CD8-positive, alpha-beta memory T cell (primary cell): ENCODE results near the gene STRA8. TPM values are rescaled to one million over a fixed set of nuclear protein-coding genes. Genes with fewer than 3 reads are reported as not detected.
"Not testable (repeated sequence)": the region's sequence is repeated elsewhere in the genome, so short reads cannot be mapped to it uniquely, and the experiment has no call there.

ENCODE experiments used
- CTCF ChIA-PET: fragments of 350-600 bp; sonication (Branson Sonifier 250); formaldehyde crosslinking; loops from one replicate; lab custom pipeline; 2021; ENCODE audit warnings: antibody characterized with exemption; lab: Charles Lee
- POLR2A ChIA-PET: fragments of 350-600 bp; sonication (Branson Sonifier 250); formaldehyde crosslinking; loops from one replicate; lab custom pipeline; 2021; ENCODE audit warnings: antibody characterized with exemption; lab: Charles Lee
- DNase-seq, 5 donors: peaks; one replicate each; pipeline versions ENCODE4 v3.0.0 to v3.0.0-alpha.2; 2020 to 2022; ENCODE audit warnings: mixed read lengths in 1 of 5
- H3K27ac ChIP-seq: one replicate; pipeline ENCODE4 v1.7.0; 2013; ENCODE audit warnings: low read depth, mild to moderate bottlenecking, low read length, moderate library complexity
- H3K27me3 ChIP-seq: 2 replicates; pipeline ENCODE4 v1.7.0; 2013; ENCODE audit warnings: low read length, mild to moderate bottlenecking; ENCODE audit not compliant: insufficient read depth, poor library complexity, severe bottlenecking
- H3K36me3 ChIP-seq: 2 replicates; pipeline ENCODE4 v1.7.0; 2013; ENCODE audit warnings: mild to moderate bottlenecking, low read length, moderate library complexity; ENCODE audit not compliant: insufficient read depth
- H3K4me1 ChIP-seq: 2 replicates; pipeline ENCODE4 v1.7.0; 2013; ENCODE audit warnings: mild to moderate bottlenecking, low read length, moderate library complexity; ENCODE audit not compliant: insufficient read depth
- H3K4me3 ChIP-seq: 2 replicates; pipeline ENCODE4 v1.7.0; 2013; ENCODE audit warnings: mild to moderate bottlenecking, low read length
- H3K9me3 ChIP-seq: 2 replicates; pipeline ENCODE4 v1.7.0; 2013; ENCODE audit warnings: mild to moderate bottlenecking, low read length
- H3K27ac Mint-ChIP-seq, 8 donors: one replicate each; pipeline ENCODE4 v1.8.0; 2020 to 2021; ENCODE audit warnings: mixed read lengths in 8 of 8, mild to moderate bottlenecking in 6 of 8, inconsistent platforms in 3 of 8, moderate library complexity in 3 of 8
- H3K27me3 Mint-ChIP-seq, 2 donors: one replicate each; pipeline ENCODE4 v1.8.0; 2020 to 2021; ENCODE audit warnings: mixed read lengths in 2 of 2, mild to moderate bottlenecking in 1 of 2, moderate library complexity in 1 of 2
- H3K36me3 Mint-ChIP-seq, 3 donors: one replicate each; pipeline ENCODE4 v1.8.0; 2020 to 2021; ENCODE audit warnings: mixed read lengths in 3 of 3, inconsistent platforms in 1 of 3, mild to moderate bottlenecking in 1 of 3
- H3K4me1 Mint-ChIP-seq, 3 donors: one replicate each; pipeline ENCODE4 v1.8.0; 2020 to 2021; ENCODE audit warnings: mixed read lengths in 3 of 3, inconsistent platforms in 1 of 3, mild to moderate bottlenecking in 1 of 3
- H3K4me3 Mint-ChIP-seq, 7 donors: one replicate each; pipeline ENCODE4 v1.8.0; 2020 to 2021; ENCODE audit warnings: mixed read lengths in 7 of 7, mild to moderate bottlenecking in 6 of 7, moderate library complexity in 4 of 7, inconsistent platforms in 2 of 7
- H3K9me3 Mint-ChIP-seq, 5 donors: one replicate each; pipeline ENCODE4 v1.8.0; 2020 to 2022; ENCODE audit warnings: mixed read lengths in 5 of 5, mild to moderate bottlenecking in 3 of 5, moderate library complexity in 2 of 5, inconsistent platforms in 1 of 5
- polyA plus RNA-seq: library from polyadenylated mRNA; unstranded; fragments of 300-500 nt; fragmentation: Illumina TruSeq; gene quantifications from one replicate; pipeline ENCODE4 v1.2.3, GENCODE V29; 2021
- total RNA-seq, 2 experiments: library from RNA; stranded (reverse); gene quantifications; one replicate each; pipeline ENCODE4 v1.2.3, GENCODE V29; 2021

The STRA8 gene
- total and polyA plus RNA-seq, 3 experiments from 2014 or later: not detected

DNA sequence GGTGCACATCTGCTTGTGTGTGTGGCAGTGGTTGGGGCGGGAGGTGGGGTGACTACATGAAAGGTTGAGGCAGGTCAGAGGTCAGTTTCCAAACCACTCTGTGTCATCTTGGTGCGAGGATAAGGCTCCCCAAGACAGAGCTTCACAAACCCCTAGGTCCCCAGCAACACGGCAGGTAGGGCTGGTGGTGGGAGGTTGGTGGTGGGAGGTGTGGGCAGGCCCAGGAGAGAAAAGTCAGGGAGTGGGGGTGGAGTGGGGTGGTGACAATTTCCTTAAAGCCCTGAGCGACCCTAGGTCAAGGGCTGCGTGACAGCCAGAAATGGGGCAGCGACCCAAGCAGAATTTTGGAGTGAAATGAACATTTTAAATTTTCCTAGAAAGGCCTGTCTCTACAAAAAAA is 1.6 kb upstream of the STRA8 start:
- H3K4me3 ChIP-seq: no peak overlapping the region
- H3K36me3 ChIP-seq: no peaks in the 10 kb centered on the region
- H3K27ac ChIP-seq: no peak overlapping the region
- POLR2A ChIA-PET: no interaction called here
- no peaks in the 10 kb centered on the region for H3K4me1 ChIP-seq
- no peaks in the 10 kb centered on the region for H3K9me3 ChIP-seq
- no peaks in the 10 kb centered on the region for H3K36me3 Mint-ChIP-seq
- CTCF ChIA-PET: no interaction called here
- H3K9me3 Mint-ChIP-seq: no peaks in the 10 kb centered on the region
- no peaks in the 10 kb centered on the region for H3K27me3 ChIP-seq
- peaks cover 0 to 2% (median 0%) of the 10 kb centered on the region in 3 donors for H3K4me1 Mint-ChIP-seq
- no peak overlapping the region for H3K4me3 Mint-ChIP-seq
- DNase-seq: no peak
- H3K27me3 Mint-ChIP-seq: peaks cover 0 to 3% of the 10 kb centered on the region in 2 donors
- peak overlapping the region in 1 of 8 donors; percentile 39 for H3K27ac Mint-ChIP-seq

DNA sequence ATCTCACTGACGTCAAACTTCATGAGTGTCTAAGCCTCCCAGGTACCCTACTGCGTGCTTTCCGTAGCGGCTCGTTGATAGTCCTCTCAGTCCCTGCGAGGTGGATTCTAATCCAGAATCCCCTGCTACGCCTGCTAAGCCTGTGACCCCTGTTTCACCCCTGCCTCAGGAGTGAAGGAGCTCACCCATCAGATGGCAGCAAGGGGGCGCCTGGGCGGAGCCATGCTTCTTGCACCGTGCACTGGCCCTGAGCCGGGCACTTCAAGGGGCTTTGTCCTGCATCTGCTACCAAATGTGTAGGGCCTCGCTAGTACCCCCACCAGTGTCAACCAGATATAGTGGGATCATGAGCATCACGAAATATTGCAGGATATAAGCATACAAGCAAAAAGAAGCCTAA is 918 bp upstream of the STRA8 start:
- no peaks in the 10 kb centered on the region for H3K36me3 ChIP-seq
- H3K36me3 Mint-ChIP-seq: no peaks in the 10 kb centered on the region
- no peak overlapping the region for H3K27ac Mint-ChIP-seq
- DNase-seq: no peak
- H3K9me3 ChIP-seq: no peaks in the 10 kb centered on the region
- no peaks in the 10 kb centered on the region for H3K27me3 ChIP-seq
- POLR2A ChIA-PET: no interaction called here
- H3K27ac ChIP-seq: no peak overlapping the region
- H3K27me3 Mint-ChIP-seq: peaks cover 0 to 3% of the 10 kb centered on the region in 2 donors
- H3K4me3 ChIP-seq: no peak overlapping the region
- H3K4me3 Mint-ChIP-seq: no peak overlapping the region
- CTCF ChIA-PET: no interaction called here
- H3K4me1 ChIP-seq: no peaks in the 10 kb centered on the region
- H3K9me3 Mint-ChIP-seq: no peaks in the 10 kb centered on the region
- H3K4me1 Mint-ChIP-seq: peaks cover 0 to 2% (median 0%) of the 10 kb centered on the region in 3 donors

DNA sequence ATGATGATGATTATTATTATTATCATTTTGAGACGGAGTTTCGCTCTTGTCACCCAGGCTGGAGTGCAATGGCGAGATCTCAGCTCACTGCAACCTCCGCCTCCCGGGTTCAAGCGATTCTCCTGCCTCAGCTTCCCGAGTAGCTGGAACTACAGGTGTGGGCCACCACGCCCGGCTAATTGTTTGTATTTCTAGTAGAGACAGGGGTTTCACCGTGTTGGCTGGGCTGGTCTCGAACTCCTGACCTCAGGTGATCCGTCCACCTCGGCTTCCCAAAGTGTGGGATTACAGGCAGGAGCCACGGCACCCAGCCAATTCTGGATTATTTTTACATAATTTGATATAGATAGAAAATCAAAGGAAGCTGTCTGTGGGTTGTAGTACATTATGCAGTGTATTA is 457 bp downstream of the STRA8 start:
- H3K36me3 ChIP-seq, H3K27me3 Mint-ChIP-seq, H3K4me3 Mint-ChIP-seq, H3K4me3 ChIP-seq, H3K9me3 ChIP-seq, H3K36me3 Mint-ChIP-seq, H3K27ac Mint-ChIP-seq, H3K4me1 ChIP-seq, H3K9me3 Mint-ChIP-seq, H3K27ac ChIP-seq, CTCF ChIA-PET, H3K4me1 Mint-ChIP-seq, H3K27me3 ChIP-seq, POLR2A ChIA-PET, DNase-seq: not testable (repeated sequence)

DNA sequence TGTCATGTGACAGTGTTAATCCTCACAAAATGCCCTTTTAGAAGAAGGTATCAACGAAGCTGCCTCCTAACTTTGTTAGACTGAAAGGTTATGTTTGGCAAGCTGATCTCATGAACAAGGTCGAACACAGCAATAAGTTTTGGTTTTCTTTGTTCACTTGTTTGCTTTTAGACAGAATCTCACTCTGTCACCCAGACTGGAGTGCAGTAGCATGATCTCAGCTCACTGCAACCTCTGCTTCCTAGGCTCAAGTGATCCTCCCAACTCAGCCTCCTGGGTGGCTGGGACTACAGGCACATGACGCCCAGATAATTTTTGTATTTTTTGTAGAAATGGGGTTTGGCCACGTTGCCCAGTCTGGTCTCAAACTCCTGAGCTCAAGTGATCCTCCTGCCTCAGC is 1.1 kb downstream of the STRA8 start:
- Mint-ChIP-seq H3K9me3 (no peaks in the 10 kb centered on the region), H3K4me3 (no peak overlapping the region), H3K4me1 (peaks cover 0 to 2% (median 0%) of the 10 kb centered on the region in 3 donors), H3K36me3 (no peaks in the 10 kb centered on the region), H3K27me3 (peaks cover 5 to 8% of the 10 kb centered on the region in 2 donors), H3K27ac (no peak overlapping the region)
- Histone ChIP-seq H3K27me3 (no peaks in the 10 kb centered on the region), H3K4me3 (no peak overlapping the region), H3K36me3 (no peaks in the 10 kb centered on the region), H3K27ac (no peak overlapping the region), H3K4me1 (no peaks in the 10 kb centered on the region), H3K9me3 (no peaks in the 10 kb centered on the region)
- POLR2A ChIA-PET: no interaction called here
- DNase-seq: no peak
- CTCF ChIA-PET: no interaction called here

DNA sequence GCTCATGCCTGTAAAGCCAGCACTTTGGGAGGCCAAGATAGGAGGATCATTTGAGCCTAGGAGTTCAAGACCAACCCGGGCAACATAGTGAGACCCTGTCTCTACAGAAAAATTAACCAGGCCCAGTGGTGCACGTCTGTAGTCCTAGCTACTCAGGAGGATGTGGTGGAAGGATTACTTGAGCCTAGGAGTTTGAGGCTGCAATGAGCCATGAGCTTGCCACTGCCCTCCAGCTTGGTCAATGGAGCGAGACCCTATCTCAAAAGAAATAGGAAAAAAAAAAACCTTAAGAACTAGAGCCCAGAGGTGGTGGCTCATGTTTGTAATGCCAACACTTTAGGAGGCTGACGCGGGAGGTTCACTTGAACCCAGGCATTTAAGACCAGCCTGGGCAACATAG is 2.2 kb downstream of the STRA8 start:
- Mint-ChIP-seq H3K9me3 (no peaks in the 10 kb centered on the region), H3K27me3 (peaks cover 5 to 15% of the 10 kb centered on the region in 2 donors), H3K4me3 (no peak overlapping the region), H3K4me1 (peaks cover 0 to 2% (median 0%) of the 10 kb centered on the region in 3 donors), H3K27ac (no peak overlapping the region), H3K36me3 (no peaks in the 10 kb centered on the region)
- Histone ChIP-seq H3K27ac (no peak overlapping the region), H3K27me3 (no peaks in the 10 kb centered on the region), H3K36me3 (no peaks in the 10 kb centered on the region), H3K4me3 (no peak overlapping the region), H3K4me1 (no peaks in the 10 kb centered on the region), H3K9me3 (no peaks in the 10 kb centered on the region)
- DNase-seq: no peak
- CTCF ChIA-PET: interaction anchor here (1.6 kb wide), 1 partner anchor 25 kb away, joined by 4 read pairs; the partner anchor contains the start of gene WDR91
- POLR2A ChIA-PET: no interaction called here

DNA sequence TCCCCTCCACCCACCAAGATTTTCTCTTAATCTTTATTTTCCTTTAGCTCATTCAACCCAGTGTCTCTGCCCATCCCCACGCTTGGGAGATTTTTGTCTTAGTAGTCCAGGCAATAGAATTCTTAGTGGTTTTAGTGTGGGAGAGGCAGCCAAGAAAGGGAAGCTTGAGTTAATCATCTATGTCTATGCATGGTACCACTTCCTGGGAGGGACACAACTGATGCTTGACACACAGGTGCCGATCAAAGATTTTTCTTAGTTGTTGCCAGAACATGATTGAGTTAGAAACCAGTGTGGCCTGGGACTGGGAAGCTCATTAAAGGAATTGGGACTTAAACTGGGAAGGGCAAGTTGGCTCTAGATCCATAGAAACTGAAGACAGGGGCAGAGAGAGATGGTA is 3.1 kb downstream of the STRA8 start:
- Histone ChIP-seq H3K9me3 (no peaks in the 10 kb centered on the region), H3K36me3 (no peaks in the 10 kb centered on the region), H3K4me3 (no peak overlapping the region), H3K4me1 (no peaks in the 10 kb centered on the region), H3K27ac (no peak overlapping the region), H3K27me3 (no peaks in the 10 kb centered on the region)
- H3K36me3 Mint-ChIP-seq: no peaks in the 10 kb centered on the region
- DNase-seq: no peak
- H3K4me1 Mint-ChIP-seq: peaks cover 0 to 2% (median 0%) of the 10 kb centered on the region in 3 donors
- ChIA-PET CTCF (interaction anchor here (1.6 kb wide), 1 partner anchor 26 kb away, joined by 4 read pairs; the partner anchor contains the start of gene WDR91), POLR2A (no interaction called here)
- peaks cover 3 to 22% of the 10 kb centered on the region in 2 donors for H3K27me3 Mint-ChIP-seq
- no peak overlapping the region for H3K4me3 Mint-ChIP-seq
- H3K27ac Mint-ChIP-seq: no peak overlapping the region
- H3K9me3 Mint-ChIP-seq: no peaks in the 10 kb centered on the region

DNA sequence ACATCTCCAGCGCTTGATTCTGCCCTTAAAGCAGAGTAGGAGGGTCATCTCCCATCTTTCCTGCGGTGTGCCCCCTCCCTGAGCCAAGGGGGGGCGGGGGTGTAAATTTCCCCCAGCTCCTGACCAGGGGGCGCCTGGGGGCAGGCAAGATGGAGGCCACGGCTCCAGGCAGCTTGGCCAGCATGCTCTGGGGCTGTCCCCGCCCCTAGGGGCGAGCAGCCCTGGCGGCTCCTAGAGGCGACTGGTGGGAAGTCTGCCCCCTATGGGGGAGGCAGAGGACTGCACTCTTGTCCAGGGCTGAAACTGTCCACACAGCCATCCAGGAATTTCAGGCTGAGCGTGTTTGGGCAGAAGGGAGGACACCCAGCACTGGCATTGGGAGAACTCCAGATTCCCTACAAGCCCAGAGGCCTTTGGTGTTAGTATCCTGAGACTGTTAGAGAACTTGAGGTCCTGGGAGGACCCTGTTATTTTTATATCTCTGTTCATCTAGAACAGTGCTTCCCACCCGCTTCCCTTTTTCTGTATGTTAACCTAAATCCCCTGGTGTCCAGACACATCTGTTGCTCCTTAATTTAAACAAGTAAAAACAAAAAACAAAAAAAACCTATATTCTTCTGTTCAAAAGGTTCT is 4.6 kb downstream of the STRA8 start:
- H3K27ac Mint-ChIP-seq: no peak overlapping the region
- H3K4me3 Mint-ChIP-seq: no peak overlapping the region
- no peaks in the 10 kb centered on the region for H3K36me3 Mint-ChIP-seq
- H3K27ac ChIP-seq: no peak overlapping the region
- ChIA-PET CTCF (interaction anchor here (0.9 kb wide), 1 partner anchor 16 kb away, joined by 3 read pairs; no protein-coding TSS in a partner anchor), POLR2A (no interaction called here)
- H3K9me3 Mint-ChIP-seq: no peaks in the 10 kb centered on the region
- no peaks in the 10 kb centered on the region for H3K4me1 ChIP-seq
- no peaks in the 10 kb centered on the region for H3K9me3 ChIP-seq
- H3K36me3 ChIP-seq: no peaks in the 10 kb centered on the region
- H3K27me3 ChIP-seq: no peaks in the 10 kb centered on the region
- H3K27me3 Mint-ChIP-seq: peaks cover 2 to 23% of the 10 kb centered on the region in 2 donors
- H3K4me3 ChIP-seq: no peak overlapping the region
- peaks cover 0 to 2% (median 0%) of the 10 kb centered on the region in 3 donors for H3K4me1 Mint-ChIP-seq
- no peak for DNase-seq

DNA sequence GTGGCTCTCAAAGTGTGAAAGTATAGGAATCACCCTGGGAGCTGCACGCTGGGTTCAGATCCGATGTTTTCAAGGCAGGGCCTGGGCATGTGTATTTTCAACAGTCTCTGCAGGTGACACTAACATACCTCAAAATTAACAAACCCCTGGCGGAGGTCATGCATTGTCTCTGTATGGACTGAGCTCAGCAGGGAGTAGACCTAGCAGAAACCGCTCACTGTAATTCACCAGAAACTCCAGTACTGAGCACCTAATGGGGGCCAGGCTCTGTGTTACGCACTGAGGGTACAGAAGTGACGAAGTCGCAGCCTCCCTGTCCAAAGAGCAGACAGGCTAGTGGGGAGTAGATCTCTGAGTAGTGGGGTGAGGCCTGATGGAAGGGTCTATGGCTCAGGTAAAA is 5.6 kb downstream of the STRA8 start:
- Histone ChIP-seq H3K9me3 (no peaks in the 10 kb centered on the region), H3K4me1 (no peaks in the 10 kb centered on the region), H3K4me3 (no peak overlapping the region), H3K27me3 (no peaks in the 10 kb centered on the region), H3K27ac (no peak overlapping the region), H3K36me3 (no peaks in the 10 kb centered on the region)
- H3K27me3 Mint-ChIP-seq: peaks cover 2 to 23% of the 10 kb centered on the region in 2 donors
- H3K4me1 Mint-ChIP-seq: peaks cover 0 to 2% (median 0%) of the 10 kb centered on the region in 3 donors
- H3K27ac Mint-ChIP-seq: no peak overlapping the region
- H3K4me3 Mint-ChIP-seq: no peak overlapping the region
- CTCF ChIA-PET: no interaction called here
- POLR2A ChIA-PET: no interaction called here
- H3K36me3 Mint-ChIP-seq: no peaks in the 10 kb centered on the region
- DNase-seq: no peak
- H3K9me3 Mint-ChIP-seq: no peaks in the 10 kb centered on the region
